Suprapubic skin (tissue), 4 donors: ENCODE results near the gene CHST13.

Source experiments
- CTCF ChIP-seq, 2 donors: fragments of 200-600 bp in 1 of 2; fragments of 450-650 bp in 1 of 2; sonication (generic) in 1 of 2; IDR thresholded peaks; one replicate each; pipeline ENCODE4 v1.5.1; 2016 to 2019; ENCODE audit warnings: antibody characterized with exemption in 2 of 2, mild to moderate bottlenecking in 1 of 2, moderate library complexity in 1 of 2
- EP300 ChIP-seq: sonication (generic); formaldehyde crosslinking; IDR thresholded peaks from one replicate; pipeline ENCODE4 v1.6.1; 2017; ENCODE audit warnings: antibody characterized with exemption
- POLR2A ChIP-seq, 2 donors: fragments of 450-650 bp; IDR thresholded peaks; one replicate each; pipeline ENCODE4 v1.6.1; 2017; ENCODE audit warnings: antibody characterized with exemption in 2 of 2, mild to moderate bottlenecking in 2 of 2, moderate library complexity in 2 of 2
- POLR2AphosphoS5 ChIP-seq, 3 donors: sonication (generic); formaldehyde crosslinking; IDR thresholded peaks; one replicate each; pipeline ENCODE4 v1.6.1; 2017; ENCODE audit warnings: antibody characterized with exemption in 3 of 3

DNA sequence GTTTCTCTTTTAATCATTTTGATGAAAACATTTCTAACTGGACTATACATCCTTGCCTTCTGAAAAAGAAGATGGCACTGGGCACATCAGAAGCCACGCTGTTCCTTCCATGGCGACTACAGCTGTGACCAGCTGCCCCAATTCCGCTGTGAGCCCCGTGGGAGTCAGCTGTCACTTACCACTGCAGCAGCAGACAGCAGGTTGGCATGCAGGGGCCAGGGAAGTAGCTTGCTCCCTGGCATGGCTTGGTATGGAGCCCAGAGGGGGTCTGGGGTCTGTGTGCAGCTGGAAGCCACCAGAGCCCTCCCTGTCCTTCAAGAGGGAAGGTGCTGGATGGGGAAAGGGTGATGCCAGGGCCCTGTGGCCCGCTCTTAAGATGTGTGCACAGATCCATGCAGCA lies 43.7 kb upstream of the CHST13 start:
- no peak for TF ChIP-seq CTCF (IDR thresholded peaks at IDR 0.05)
- TF ChIP-seq POLR2A (IDR thresholded peaks at IDR 0.05): no peak
- TF ChIP-seq POLR2AphosphoS5 (IDR thresholded peaks at IDR 0.05): no peak
- TF ChIP-seq EP300: no peak
